Measurements from ENCODE around the gene RGL3.
"Not testable (repeated sequence)": the region's sequence is repeated elsewhere in the genome, so short reads cannot be mapped to it uniquely, and the experiment has no call there.

The RGL3 gene

DNA sequence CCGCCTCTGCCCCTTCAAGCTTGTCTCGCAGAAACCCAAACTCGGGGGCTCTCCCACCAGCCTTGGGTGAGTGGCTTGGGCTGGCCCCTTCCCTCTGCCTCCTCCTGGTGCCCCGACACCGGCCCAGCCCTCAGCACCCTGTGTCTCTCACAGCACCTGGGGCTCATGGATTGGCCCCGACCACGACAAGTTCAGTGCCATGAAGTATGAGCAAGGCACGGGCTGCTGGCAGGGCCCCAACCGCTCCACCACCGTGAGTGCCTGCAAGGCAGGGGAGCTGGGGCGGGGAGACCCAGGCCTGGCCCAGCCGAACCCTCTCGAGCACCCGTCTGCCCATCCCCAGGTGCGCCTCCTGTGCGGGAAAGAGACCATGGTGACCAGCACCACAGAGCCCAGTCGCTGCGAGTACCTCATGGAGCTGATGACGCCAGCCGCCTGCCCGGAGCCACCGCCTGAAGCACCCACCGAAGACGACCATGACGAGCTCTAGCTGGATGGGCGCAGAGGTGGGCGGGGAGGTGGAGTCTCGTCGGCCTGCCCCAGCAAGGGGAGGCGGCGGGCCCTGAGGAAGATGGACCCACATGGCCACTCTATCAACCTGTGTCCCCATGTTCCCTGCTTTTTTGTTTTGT is 29.9 kb upstream of the RGL3 start:
- no peak for DNase-seq

GRCh38 chr19:11448410-11448809 is 29.3 kb upstream of the RGL3 start:
- no peak for DNase-seq

GRCh38 chr19:11447347-11448262 is 28.5 kb upstream of the RGL3 start:
- no peak for DNase-seq

- peak; percentile 60 for DNase-seq
These were observed 27.7 kb upstream of the RGL3 start for GRCh38 chr19:11446652-11447301.

- no peak for DNase-seq
These were observed 27.1 kb upstream of the RGL3 start for GRCh38 chr19:11446271-11446651.

DNA sequence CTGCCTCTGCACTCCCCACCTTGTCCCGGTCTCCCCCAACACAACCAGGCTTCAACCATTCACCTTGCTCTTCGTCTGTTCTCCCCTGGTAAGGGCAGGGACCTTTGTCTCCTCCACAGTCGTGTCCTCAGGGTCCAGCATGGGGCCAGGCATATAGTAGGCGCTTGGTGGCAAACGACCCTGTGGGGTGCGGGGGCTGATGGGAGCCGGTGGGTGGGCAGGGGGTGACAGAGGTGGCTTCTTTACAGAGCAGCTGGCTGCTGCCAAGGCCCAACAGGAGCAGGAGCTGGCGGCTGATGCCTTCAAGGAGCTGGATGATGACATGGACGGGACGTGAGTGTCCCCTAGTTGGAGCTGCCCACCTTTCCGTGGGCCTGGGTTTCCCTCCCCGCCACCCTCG is 26.0 kb upstream of the RGL3 start:
- DNase-seq, result no peak

DNA sequence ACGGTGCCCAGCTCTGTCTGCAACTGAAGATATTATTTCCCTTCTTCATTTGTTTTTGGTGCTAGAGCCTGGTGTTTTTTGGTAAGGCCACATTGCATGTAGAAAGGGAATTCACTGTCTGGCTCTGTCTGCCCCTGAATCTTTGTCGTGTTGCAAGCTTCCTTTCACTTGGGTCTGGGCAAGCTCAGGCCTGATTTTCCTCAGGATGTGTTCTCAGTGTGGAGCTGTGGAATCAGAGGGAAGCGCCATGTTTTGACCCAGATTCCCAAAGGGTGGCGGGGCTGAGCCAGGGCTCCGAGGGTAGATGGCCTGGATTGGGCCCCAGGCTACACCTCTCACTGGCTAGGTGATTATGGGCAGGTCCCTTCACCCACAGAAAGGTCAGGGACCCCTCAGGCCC is 24.9 kb upstream of the RGL3 start:
- no peak for DNase-seq

- DNase-seq, result no peak
These were observed 18.8 kb upstream of the RGL3 start for GRCh38 chr19:11437955-11438354.

DNA sequence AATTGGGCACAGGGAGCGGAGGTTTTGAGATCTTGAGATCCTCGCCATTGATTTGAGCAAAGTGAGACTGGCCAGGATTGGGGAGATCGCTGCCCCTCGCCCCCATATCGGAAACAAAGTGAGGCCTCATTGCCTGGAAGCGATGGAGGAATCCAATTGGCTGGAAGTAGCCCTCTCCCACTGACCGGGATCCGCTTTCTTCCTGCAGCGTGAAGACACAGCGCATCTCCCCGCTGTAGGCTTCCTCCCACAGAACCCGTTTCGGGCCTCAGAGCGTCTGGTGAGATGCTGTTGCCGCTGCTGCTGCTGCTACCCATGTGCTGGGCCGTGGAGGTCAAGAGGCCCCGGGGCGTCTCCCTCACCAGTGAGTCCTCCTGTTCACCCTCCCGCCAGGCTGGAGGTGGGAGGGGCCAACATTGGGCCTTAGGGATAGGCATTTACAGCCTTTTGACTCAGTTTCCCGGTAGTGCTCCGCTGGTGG is 16.8 kb upstream of the RGL3 start:
- no peak for DNase-seq

DNA sequence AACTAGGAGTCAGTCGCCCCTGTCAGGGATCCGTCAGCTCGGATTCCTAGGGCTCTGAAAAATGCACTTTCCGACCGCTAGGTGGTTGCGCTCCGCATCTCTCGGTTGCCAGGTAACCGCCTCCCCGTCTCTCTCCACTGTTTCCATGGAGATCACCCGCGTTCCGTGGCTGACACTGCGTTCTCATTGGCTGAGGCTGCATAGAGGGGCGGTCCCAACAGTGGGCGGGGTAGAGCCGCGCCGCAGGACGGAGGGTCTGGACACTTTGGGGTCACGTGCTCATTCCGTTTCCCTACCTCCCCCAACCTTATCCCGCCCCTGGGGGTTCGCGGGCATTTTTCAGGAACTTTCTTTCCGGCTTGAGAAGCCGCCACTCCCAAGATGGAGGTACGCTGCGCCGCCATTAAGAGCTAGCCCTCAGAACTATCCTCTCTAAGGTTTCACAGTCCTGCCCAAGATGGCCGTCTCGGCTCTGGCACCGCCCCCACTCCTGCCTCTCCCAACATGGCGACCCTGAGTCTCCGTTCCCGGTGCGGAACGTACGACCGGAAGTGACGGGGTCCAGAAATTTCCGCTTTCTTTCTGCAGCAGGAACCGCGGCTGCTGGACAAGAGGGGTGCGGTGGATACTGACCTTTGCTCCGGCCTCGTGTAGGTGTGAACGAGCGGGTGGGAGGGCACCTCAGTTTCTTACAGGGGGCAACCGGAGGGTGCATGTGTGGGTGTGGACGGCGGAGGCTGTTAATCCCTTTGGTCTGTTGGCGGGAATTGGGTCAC is 16.1 kb upstream of the RGL3 start, which contains the start of the genes ODAD3 and PRKCSH:
ODAD3 (minus strand) TSS at position 65 of the 776 bp plus-strand sequence. CDS start 105 bp downstream, outside the sequence.
PRKCSH (plus strand) TSS at position 579 of the 776 bp plus-strand sequence. CDS start 483 bp downstream, outside the sequence.
- DNase-seq, result peak; percentile 100

DNA sequence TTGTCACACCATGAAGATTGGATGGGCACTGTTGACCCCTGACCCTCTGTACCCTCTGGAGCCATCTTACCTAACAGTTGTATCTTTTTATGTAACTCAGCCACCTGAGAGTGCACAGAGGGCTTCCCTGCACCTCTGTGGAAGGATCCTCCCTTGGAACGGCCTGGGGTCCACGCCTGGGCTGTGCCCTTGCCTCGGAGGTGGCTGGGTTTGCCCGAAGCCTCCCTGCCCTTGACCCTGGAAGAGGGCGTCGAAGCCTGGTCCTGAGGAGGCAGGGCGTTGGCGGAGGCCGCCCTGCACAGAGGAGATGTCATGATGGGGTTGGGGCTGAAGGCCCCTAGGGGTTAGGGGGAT is 15.6 kb upstream of the RGL3 start:
- no peak for DNase-seq

GRCh38 chr19:11433526-11433925 is 14.4 kb upstream of the RGL3 start:
- not testable (repeated sequence) for DNase-seq

- no peak for DNase-seq
These were observed 7.5 kb upstream of the RGL3 start for GRCh38 chr19:11426656-11427055.

DNA sequence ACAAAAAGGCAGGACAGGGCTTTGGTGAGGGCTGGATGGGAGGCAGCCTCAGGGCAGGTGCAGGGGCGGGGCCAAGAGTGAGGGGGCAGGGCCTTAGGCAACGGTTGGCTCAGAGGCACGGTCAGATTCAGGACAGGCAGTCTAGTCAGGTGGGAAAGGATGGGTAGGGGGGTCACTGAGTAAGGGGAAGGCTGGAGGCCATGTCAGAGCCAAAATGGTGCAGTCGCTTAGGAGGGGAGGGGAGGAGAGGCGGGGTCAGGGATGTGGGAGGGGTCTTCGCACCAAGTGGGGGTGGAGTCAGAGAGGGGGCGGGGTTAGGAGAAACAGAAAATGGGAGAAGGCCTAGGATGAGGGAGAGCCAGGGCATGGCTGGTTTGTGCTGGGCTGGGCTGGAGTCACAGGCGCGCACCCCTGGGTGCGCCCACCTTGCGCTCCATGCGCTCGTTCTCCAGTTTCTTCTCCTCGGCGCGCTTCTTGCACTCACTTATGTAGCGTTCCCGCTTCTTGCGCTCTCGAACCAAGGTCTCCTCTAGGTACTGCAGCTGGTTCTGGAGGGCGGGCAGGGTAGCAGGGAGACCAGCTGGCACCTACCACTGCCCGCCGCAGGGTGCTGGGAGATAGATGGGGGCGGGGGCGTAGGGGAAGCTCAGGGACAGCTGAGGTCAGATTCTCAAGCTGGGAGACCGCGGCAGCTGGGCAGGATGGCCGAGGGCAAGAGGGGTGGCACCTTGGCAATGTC is 6.8 kb upstream of the RGL3 start:
- DNase-seq, result peak; percentile 12

GRCh38 chr19:11423791-11424181 is 4.7 kb upstream of the RGL3 start:
- no peak for DNase-seq

GRCh38 chr19:11423164-11423790 is 4.2 kb upstream of the RGL3 start:
- DNase-seq, result no peak

- DNase-seq, result peak; percentile 25
These were observed 3.3 kb upstream of the RGL3 start for GRCh38 chr19:11422163-11423065.

GRCh38 chr19:11421371-11422098 is 2.4 kb upstream of the RGL3 start:
- DNase-seq, result peak; percentile 25

Measured in NCI-H82 (cell line).